T47D (cell line): ENCODE results near the gene TMEM80.
"Not testable (repeated sequence)": the region's sequence is repeated elsewhere in the genome, so short reads cannot be mapped to it uniquely, and the experiment has no call there.

Experiments
- DNase-seq, 2 experiments: peaks; one replicate each; pipeline versions ENCODE4 v3.0.0 to v3.0.0-alpha.2; 2011 to 2012; ENCODE audit warnings: low read depth in 1 of 2, low spot score in 1 of 2
- JUND ChIP-seq: IDR thresholded peaks from 2 replicates; pipeline ENCODE4 v1.6.1; 2012; ENCODE audit warnings: low read depth
- in situ Hi-C: cut with HindIII; loops from 2 replicates; pipeline ENCODE4 v1.10.0; 2016; ENCODE audit warnings: low sequenced_read_pairs, low pct_unique_long_range_greater_than_20kb

TMEM80 gene

GRCh38 chr11:733072-733471 is 37.5 kb downstream of the TMEM80 start:
- TF ChIP-seq JUND, result no peak
- no peak for DNase-seq
- in situ Hi-C loops, result no loop called here

GRCh38 chr11:734541-734940 is 38.9 kb downstream of the TMEM80 start:
- in situ Hi-C loops, DNase-seq: not testable (repeated sequence)

- in situ Hi-C loops, result no loop called here
- no peak for DNase-seq
- no peak for TF ChIP-seq JUND
These were observed 41.8 kb downstream of the TMEM80 start for GRCh38 chr11:737366-737765.

DNA sequence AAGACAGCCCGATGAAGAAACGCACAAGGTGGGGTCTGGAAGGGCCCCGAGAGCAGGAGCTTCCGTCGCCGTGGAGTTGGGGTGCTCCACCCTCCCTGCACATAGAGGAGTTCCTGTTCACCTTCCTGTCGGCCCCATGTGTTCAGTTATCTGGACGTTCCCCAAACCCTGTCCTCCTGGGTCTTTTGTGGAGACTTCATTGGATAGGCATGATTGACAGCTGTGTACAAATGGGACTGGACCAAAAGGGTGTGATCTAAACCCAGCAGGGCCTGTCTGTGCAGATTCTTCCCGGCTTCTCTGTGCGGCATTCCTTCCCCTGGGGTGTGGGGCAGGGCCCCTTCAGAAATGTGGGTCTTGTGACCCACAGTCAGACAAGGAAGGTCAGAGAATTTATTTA is 42.3 kb downstream of the TMEM80 start:
- in situ Hi-C loops, result not testable (repeated sequence)
- DNase-seq, result peak in 1 of 2 experiments; percentile 84

- TF ChIP-seq JUND, result no peak
- DNase-seq, result no peak
- in situ Hi-C loops, result no loop called here
These were observed 46.5 kb downstream of the TMEM80 start for GRCh38 chr11:742156-742546.

DNA sequence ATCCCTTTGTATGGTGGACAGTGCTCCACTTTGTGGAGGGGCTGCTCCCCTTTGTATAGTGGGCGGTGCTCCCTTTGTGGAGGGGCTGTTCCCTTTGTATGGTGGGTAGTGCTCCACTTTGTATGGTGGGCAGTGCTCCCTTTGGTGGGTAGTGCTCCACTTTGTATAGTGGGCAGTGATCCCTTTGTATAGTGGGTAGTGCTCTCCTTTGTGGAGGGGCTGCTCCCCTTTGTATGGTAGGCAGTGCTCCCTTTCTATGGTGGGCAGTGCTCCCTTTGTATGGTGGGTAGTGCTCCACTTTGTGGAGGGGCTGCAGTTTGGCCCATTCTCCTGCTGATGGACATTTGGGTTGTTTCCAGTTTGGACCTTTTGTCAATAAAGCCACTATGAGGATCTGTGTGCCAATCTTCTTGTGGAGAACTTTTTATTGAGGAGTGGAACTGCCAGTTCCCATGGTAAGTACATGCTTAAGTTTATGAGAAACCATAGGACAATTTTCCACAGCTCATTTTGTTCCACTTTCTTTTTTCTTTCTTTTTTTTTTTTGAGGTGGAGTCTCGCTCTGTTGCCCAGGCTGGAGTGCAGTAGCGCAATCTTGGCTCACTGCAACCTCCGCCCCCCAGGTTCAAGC is 47.1 kb downstream of the TMEM80 start:
- DNase-seq, result no peak
- in situ Hi-C loops, result no loop called here
- no peak for TF ChIP-seq JUND

- DNase-seq, result no peak
- in situ Hi-C loops, result no loop called here
- TF ChIP-seq JUND, result no peak
These were observed 49.8 kb downstream of the TMEM80 start for GRCh38 chr11:745428-745827.

- TF ChIP-seq JUND, result no peak
- in situ Hi-C loops, result no loop called here
- DNase-seq, result peak in 1 of 2 experiments; percentile 41
These were observed 50.9 kb downstream of the TMEM80 start for GRCh38 chr11:746289-747157.

GRCh38 chr11:747158-748006 is 51.8 kb downstream of the TMEM80 start, which contains the start of gene TALDO1:
TSS of gene TALDO1 (plus strand) at chr11:747464. CDS start at chr11:747482, 18 bp downstream.
- peak; percentile 64 to 89 for DNase-seq
- TF ChIP-seq JUND, result no peak
- in situ Hi-C loops, result no loop called here

DNA sequence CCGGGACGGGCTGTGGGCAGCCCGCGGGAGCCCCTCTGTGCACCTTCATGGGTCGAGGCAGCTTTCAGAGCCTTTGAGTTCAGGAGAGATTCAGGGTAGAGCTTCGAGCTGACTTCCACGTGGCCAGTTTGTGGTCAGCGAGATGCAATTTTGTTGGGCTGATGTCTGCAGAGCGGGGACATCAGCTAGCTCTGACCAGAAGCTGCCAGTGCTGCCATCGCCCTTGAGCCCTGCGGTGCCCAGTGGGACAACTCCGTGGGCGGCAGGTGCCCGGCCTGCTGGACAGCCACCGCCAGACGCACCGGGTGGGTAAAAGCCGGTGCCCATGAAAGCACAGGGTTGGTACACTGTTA is 52.4 kb downstream of the TMEM80 start:
- TF ChIP-seq JUND, result no peak
- in situ Hi-C loops, result no loop called here
- no peak for DNase-seq

GRCh38 chr11:749731-750130 is 54.1 kb downstream of the TMEM80 start:
- in situ Hi-C loops, result no loop called here

More at GRCh38 chr11:749731-750130, 54.1 kb downstream of the TMEM80 start:
- no peak for TF ChIP-seq JUND
- DNase-seq, result no peak
